SK-N-MC (cell line): ENCODE data around the gene PITPNC1.

Experiments used
- EZH2 ChIP-seq: fragments of 200-600 bp; sonication (generic); IDR thresholded peaks from one replicate; pipeline ENCODE4 v1.6.1; 2017; ENCODE audit warnings: antibody characterized with exemption
- POLR2AphosphoS5 ChIP-seq: IDR thresholded peaks from 2 replicates; pipeline ENCODE4 v1.6.1; 2012; ENCODE audit warnings: mild to moderate bottlenecking, low read depth, low read length, borderline replicate concordance

DNA sequence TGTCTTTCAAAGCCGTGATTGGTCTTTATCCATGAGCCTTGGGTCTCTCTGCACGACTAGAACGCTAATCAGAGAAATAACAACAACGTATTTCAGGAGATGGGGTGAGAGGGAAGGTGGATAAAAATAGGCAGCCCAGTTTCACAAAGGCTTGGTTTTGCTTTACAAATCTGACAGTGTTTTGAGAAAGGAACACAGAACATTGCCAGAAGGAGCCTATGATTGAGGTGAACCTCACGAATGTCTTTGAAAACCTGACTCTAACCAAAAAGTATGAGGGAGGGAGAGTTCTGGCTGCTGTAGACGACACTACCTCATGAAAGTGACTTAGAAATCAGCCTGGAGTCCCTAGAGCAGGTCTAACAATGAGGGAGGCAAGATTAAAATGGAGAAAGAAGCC is 302.6 kb downstream of the PITPNC1 start:
- TF ChIP-seq EZH2, result no peak
- no peak for TF ChIP-seq POLR2AphosphoS5
